SHP77 treated with DMSO at 0.1 percent for 48 hours (cell line): ENCODE measurements around the gene GPR132.
"Not testable (repeated sequence)": the region's sequence is repeated elsewhere in the genome, so short reads cannot be mapped to it uniquely, and the experiment has no call there.

Experiments used
- DNase-seq: peaks from one replicate; lab custom pipeline; 2025; lab: John Stamatoyannopoulos, UW

GPR132 gene

DNA sequence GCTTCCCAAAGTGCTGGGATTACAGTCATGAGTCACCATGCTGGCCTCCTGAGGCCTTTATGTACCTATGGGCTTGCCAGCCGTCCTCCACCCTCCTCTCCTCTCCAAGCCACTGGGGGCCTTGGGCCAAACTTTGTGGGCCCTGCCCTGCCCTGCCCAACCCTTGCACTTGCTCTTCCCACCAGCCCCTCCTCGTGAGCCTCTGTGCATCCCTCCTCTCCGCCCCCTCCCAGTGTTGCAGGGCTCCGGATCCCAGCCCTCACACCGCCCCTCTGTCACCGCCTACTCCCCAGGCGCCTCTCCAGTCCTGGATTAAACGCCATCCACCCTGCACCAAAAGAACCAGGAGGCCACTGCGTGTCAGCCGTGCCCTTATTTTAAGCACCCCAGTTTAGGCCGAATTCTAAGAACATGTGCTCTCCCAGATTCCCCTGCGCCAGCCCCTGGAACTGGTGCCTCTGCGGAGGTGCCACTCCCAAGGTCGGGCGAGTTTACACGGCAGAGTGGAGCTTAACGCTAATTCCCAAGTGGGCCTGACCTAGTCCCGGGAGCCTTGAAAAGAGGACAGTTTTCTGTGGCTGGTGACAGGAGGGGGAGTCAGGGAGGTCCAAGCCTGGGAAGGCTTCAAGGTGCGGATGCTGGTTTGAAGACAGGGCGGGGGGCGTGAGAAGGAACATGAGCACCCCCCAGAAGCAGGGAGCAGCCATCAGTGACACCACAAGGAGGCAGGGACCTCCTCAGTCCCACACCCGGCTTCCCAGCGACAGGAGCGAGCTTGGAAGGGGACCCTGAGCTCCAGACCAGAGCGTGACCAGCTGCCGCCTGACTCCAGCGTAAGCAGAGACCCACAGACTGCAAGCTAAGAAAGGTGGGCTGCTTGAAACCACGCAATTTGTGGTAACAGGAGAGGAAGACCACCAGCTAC lies 23.1 kb downstream of the GPR132 start:
- DNase-seq = no peak

DNA sequence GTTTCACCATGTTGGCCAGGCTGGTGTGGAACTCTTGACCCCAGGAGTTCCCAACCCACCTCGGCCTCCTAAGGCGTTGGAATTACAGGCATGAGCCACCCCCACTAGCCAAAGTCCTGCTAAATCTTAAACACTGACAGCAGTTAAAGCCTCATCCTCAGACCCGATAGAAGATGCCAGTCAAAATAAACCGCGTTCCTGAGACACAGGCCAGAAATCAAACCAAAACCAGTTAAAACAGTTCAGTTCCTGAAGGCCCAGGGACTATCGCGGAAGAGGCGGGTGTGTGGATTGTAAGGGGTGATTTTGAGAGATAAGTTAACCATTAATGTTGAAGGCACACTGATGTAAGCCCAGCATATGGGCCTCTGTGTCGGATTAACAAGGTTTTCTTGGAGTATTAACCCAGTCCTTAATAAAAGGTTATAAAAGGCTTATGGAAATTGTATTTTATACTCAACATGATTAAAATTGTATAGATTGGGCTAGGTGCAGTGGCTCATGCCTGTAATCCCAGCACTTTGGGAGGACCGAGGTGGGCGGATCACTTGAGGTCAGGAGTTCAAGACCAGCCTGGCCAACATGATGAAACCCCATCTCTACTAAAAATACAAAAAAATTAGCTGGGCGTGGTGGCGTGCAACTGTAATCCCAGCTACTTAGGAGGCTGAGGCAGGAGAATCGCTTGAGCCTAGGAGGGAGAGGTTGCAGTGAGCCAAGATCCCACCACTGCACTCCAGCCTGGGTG lies 25.6 kb downstream of the GPR132 start:
- no peak for DNase-seq

DNA sequence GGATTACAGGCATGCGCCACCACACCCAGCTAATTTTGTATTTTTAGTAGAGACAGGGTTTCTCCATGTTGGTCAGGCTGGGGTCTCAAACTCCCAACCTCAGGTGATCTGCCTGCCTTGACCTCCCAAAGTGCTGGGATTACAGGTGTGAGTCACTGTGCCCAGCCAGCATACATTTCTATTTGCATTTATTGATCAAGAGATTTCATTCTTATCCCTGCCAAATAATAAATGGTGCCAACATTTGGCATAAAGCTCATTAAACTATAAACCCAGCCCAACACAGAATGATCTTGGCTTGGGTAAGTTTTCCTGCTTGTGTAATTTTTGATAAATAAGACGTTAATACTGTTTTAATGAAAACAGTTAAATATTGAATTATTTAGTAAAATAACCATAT lies 29.6 kb downstream of the GPR132 start:
- not testable (repeated sequence) for DNase-seq

DNA sequence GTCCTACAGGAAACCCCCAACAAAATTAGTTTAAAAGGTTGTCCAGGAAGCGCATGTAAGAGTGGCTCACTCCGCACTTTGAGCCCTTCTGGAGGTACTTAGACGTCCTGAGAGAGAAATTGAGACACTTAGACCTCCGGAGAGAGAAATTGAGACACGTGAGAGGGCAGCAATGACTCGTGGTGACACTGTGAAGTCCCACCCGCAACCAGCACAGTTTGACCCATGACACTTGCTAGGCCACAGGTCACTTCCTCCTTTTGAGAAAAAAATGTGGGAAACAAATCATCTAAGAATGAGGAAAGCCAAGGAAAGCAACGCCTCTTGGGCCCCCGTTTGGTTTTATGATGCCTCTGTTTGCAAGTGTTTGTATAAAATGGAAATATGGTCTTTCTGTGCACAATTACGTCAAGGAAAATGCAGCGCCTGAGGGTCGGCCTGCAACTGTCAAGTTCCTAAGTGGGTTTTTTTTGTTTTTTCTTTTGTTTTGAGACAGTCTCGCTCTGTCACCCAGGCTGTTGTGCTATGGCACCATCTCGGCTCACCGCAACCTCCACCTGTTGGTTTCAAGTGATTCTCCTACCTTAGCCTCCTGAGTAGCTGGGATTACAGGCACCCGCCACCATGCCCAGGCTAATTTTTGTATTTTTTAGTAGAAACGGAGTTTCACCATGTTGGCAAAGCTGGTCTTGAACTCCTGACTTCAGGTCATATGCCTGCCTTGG lies 30.8 kb downstream of the GPR132 start:
- no peak for DNase-seq

DNA sequence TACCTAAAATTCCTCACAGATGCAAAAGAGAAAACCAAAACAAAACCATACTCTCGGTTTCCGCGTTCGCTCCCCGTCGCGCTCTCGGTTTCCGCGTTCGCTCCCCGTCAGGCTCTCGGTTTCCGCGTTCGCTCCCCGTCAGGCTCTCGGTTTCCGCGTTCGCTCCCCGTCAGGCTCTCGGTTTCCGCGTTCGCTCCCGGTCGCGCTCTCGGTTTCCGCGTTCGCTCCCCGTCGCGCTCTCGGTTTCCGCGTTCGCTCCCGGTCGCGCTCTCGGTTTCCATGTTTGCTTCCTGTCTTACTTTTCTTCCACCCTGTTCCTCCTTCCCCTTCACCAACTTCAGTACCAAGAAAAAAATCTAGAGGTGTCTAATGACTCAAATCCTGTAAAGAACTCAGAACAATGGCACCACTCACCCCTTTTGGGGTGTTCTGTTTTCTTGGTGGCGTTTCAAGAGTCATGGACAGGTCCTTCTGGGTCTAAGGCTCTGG lies 31.8 kb downstream of the GPR132 start:
- DNase-seq = not testable (repeated sequence)

- not testable (repeated sequence) for DNase-seq
These were observed 32.8 kb downstream of the GPR132 start for GRCh38 chr14:105032451-105032901.

DNA sequence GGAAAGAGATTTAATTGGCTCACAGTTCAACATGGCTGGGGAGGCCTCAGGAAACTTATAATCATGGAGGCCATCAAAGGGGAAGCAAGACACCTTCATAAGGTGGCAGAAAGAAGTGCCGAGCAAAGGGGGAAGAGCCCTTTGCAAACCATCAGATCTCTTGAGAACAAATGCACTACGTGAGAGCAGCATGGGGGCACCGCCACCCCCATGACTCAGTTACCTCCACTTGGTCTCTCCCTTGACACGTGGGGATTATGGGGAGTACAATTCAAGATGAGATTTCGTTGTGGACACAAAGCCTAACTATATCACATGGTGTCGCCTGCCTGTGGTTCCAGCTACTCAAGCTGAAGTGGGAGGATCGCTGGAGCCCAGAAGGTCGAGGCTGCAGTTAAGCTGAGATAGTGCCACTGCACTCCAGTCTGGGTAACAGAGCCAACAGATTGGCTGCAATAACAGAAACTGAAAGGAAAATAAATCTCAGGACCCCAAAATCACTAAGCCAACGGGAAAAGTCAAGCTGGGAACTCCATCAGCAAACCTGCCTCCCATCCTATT lies 34.3 kb downstream of the GPR132 start:
- no peak for DNase-seq

GRCh38 chr14:105030194-105030593 lies 35.0 kb downstream of the GPR132 start:
- DNase-seq = no peak

DNA sequence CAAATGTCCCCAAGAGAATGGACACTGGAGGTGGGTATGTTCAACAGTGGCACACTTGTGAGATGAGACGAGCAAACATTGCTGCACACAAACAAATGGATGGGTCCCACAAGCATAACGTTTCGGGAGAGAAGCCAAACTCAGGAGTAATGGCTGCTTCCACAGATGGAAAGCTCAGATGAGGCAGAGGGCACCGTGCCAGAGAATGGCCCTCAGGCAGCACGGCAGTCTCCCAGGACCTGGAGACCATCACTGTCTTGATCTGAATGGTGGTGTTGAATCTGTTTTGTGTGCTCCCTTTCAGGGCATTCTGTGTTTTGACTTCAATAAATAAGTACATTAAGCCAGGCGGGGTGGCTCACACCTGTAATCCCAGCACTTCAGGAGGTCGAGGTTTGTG lies 35.8 kb downstream of the GPR132 start:
- DNase-seq = no peak

DNA sequence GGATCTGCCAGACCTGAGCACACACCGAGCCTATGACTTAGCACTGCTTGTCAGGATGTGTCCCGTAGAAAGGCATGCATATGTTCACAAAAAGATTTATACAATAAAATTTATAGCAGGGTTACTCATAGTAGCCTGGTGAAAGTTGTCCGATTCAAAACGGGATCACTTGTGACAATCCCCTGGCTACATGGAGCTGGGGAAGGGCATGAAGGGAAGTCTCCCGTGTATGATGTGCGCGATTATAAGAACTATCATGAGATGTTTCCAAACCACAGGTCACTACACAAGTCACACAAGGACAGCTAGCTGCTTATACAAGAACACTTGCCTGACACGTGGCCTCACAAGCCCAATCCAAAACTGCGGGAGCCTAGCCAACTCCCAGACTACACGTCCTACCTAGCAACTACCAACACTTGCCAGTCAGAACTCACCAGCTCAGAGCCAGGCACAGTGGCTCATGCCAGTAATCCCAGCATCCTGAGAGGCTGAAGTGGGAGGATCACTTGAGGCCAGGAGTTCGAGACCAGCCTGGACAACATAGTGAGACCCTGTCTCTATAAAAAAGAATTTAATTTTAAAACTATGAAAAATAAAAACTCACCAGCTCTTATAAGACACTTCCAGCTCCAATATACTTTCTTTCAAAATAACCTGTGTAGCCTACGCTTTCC lies 36.8 kb downstream of the GPR132 start:
- no peak for DNase-seq

DNA sequence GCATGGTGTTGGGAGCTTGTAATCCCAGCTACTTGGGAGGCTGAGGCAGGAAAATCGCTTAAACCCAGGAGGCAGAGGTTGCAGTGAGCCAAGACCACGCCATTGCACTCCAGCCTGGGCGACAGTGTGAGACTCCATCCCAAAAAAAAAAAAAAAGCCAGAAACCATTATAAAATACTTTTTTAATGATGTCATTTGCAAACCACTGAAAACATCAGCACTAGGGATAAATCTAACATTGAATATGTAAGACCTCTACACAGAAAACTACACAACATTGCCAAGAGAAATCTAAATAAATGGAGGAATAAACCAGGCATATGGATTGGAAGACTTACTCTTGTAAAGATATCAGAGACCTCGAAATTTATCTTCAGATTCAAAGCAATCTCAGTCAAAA lies 37.5 kb downstream of the GPR132 start:
- not testable (repeated sequence) for DNase-seq

DNA sequence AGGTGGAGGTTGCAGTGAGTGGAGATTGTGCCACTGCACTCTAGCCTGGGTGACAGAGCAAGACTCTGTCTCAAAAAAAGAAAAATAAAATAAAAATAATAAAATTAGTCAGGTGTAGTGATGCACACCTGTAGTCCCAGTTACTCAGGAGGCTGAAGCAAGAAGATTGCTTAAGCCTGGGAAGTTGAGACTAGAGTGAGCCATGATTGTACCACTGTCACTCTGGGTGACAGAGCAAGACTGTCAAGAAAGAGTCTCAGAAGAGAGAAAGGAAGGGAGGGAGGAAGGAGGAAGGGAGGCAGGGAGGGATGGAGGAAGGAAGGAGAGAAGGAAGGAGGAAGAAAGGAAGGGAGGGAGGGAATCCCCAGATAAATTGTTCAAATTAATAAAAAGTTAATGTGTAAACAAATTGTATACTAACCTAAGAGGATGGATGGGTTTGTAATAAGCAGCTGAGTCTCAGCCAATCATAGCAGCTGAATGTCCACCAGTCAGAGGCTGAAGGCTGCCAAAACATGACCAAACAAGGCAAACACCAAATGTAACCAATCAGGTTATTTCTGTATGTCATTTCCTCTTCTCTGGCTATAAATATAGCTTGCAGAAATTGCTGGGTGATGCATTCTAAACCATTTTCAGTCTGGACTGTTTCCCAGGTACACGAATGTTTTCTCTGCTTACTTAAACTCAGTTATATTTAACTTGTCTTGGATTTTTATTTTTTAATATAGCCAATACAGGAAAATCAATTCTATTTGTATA lies 38.2 kb downstream of the GPR132 start:
- DNase-seq = no peak

DNA sequence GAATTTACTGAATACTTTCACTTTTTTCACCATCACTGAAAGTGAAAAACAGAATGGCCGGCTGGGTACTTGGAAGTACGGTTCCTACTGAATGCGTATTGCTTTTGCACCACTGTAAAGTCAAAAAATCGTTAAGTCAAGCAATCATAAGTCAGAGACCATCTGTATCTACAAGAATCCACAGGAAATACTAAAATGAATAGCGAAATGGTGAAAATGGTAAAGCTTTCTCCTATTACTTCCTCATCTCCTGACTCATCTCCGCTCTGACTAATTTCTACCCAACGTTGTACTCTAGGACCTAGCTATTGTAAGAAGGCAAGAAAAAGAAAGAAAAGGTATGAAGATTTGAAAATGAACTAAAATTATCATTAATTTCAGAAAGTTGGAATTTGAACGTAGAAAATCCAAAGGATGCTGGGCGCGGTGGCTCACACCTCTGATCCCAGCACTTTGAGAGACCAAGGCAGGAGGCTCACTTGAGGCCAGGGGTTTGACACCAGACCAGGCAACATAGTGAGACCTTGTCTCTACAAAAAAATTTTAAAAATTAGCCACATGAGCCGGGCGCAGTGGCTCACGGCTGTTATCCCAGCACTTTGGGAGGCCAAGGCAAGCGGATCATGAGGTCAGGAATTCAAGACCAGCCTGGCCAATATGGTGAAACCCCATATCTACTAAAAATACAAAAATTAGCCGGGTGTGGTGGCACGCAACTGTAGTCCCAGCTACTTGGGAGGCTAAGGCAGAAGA lies 39.0 kb downstream of the GPR132 start:
- DNase-seq = no peak

- no peak for DNase-seq
These were observed 39.8 kb downstream of the GPR132 start for GRCh38 chr14:105025429-105025828.

DNA sequence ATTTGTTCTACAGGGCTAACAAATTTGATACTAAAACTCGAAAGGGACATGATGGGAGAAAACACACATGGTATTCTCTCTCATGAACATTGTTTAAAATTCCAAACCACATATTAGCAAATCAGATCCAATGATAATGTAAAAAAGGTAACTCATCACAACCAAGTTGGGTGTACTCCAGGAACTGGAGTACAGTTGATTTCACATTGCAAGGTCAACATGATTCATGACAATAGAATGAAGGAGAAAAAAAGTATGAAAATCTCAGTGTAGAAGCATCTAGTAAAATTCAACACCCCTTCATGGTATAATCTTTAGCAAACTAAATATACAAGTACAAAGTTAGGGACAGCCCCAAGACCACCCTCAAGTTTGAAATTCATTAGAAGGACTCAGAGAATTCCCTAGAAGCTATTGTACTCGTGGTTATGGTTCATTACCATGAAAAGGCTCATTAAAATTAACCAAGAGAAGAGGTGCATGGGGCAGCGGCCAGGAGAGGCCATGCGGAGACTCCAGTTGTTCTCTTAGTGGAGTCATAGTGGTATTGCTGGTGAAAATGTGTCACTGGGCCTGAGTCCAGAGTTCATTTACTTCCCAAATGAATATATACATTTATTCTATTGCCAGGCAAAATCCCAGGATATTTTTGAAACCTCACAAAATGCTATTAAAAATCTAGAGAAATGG lies 41.3 kb downstream of the GPR132 start:
- no peak for DNase-seq

- no peak for DNase-seq
These were observed 42.1 kb downstream of the GPR132 start for GRCh38 chr14:105023144-105023543.

- no peak for DNase-seq
These were observed 43.0 kb downstream of the GPR132 start for GRCh38 chr14:105022276-105022670.

DNA sequence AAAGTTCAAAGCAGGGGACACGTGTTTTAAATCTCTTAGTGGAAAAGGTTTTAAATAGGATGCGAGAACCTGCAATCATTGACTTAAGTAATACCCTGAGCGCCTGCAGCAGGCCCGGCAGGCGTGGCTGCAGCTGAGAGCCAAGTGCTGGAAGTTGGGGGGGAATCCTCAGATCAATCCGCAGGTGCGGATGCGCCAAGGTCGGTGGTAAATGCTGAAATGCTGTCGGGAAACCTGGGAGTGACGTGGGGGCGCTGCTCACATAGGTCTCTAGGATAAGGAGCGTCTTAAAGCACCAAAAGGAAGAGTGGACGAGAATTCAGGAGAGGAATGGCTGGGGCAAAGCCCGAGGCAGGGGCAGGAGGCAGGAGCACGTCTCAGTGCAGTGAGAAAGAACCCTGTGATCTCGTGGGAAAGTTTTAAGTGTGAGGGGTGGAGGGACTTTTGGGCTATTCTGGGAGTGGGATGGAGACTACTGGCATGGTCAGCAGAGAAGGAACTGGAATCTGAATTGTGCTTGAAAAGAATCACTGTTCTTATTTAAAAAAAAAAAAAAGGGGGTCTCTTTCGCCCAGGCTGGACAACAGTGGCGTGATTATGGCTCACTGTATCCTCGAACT lies 43.5 kb downstream of the GPR132 start:
- DNase-seq = no peak
